ENCODE results near the gene CCDC181. TPM values are rescaled to one million over a fixed set of nuclear protein-coding genes. Genes with fewer than 3 reads are reported as not detected.

The CCDC181 gene
- total RNA-seq, 2 donors from 2014 or later, result not detected

Other genes with a start within 250 kb of the CCDC181 start
- gene NME7, start 59.7 kb downstream of the CCDC181 start, total RNA-seq, result 10 to 100 TPM; 20.3 to 20.6 TPM
- 10 to 100 TPM; 13.9 to 14.2 TPM for gene BLZF1, start 59.3 kb downstream of the CCDC181 start, total RNA-seq
- 10 to 100 TPM in 1 of 2 donors, 1 to 10 TPM in 1; 9.1 to 13.9 TPM for gene SLC19A2, start 58.5 kb upstream of the CCDC181 start, total RNA-seq
- 100 to 1,000 TPM in 1 of 2 donors, 10 to 100 TPM in 1; 55.2 to 144 TPM for gene F5, start 159.0 kb upstream of the CCDC181 start, total RNA-seq
- gene SELP, start 202.7 kb upstream of the CCDC181 start, total RNA-seq, result under 1 TPM; 0.39 to 0.90 TPM

Measured in activated T-helper 17 cell treated with anti-CD3 and anti-CD28 coated beads, Interleukin-2, amount 50 U/mL, for 72 hours (primary cell).